KMS-11 (cell line): ENCODE data around the gene CRTAP.

Source experiments
- H2AFZ ChIP-seq: fragments of 200-600 bp; sonication (generic); 2 replicates; pipeline ENCODE4 v1.6.1; 2016; ENCODE audit warnings: antibody characterized with exemption, mixed run types, low read depth
- H3K27ac ChIP-seq: fragments of 200-600 bp; sonication (generic); 2 replicates; pipeline ENCODE4 v1.6.1; 2016; ENCODE audit warnings: mild to moderate bottlenecking, mixed run types
- H3K27me3 ChIP-seq: fragments of 200-600 bp; sonication (generic); 2 replicates; pipeline ENCODE4 v1.6.1; 2017; ENCODE audit warnings: mild to moderate bottlenecking, low read depth, mixed run types, moderate library complexity; ENCODE audit not compliant: insufficient read depth
- H3K36me3 ChIP-seq: fragments of 200-600 bp; sonication (generic); 2 replicates; pipeline ENCODE4 v1.6.1; 2017; ENCODE audit warnings: mild to moderate bottlenecking, mixed run types; ENCODE audit not compliant: insufficient read depth
- H3K4me1 ChIP-seq: fragments of 200-600 bp; sonication (generic); 2 replicates; pipeline ENCODE4 v1.6.1; 2016; ENCODE audit warnings: mild to moderate bottlenecking, low read depth, mixed run types; ENCODE audit not compliant: poor library complexity, severe bottlenecking
- H3K4me2 ChIP-seq: fragments of 200-600 bp; sonication (generic); 2 replicates; pipeline ENCODE4 v1.7.0; 2016; ENCODE audit warnings: mild to moderate bottlenecking, mixed run types
- H3K4me3 ChIP-seq: fragments of 200-600 bp; sonication (generic); IDR thresholded peaks from 2 replicates; pipeline ENCODE4 v1.6.1; 2017; ENCODE audit warnings: low read depth, low read length, mixed read lengths; ENCODE audit not compliant: insufficient read depth
- H3K79me2 ChIP-seq: fragments of 200-600 bp; sonication (generic); 2 replicates; pipeline ENCODE4 v1.6.1; 2016; ENCODE audit warnings: low read depth, mixed run types; ENCODE audit not compliant: insufficient read depth
- H3K9ac ChIP-seq: fragments of 200-600 bp; sonication (generic); 2 replicates; pipeline ENCODE4 v1.6.1; 2016; ENCODE audit warnings: mild to moderate bottlenecking, mixed run types
- H4K20me1 ChIP-seq: fragments of 200-600 bp; sonication (generic); 2 replicates; pipeline ENCODE4 v1.6.1; 2016; ENCODE audit warnings: mild to moderate bottlenecking, mixed run types; ENCODE audit not compliant: insufficient read depth
- CTCF ChIP-seq: fragments of 200-600 bp; sonication (generic); conservative IDR thresholded peaks from 2 replicates; pipeline ENCODE4 v1.6.1; 2017; ENCODE audit warnings: low read depth, mild to moderate bottlenecking, antibody characterized with exemption, low read length, moderate library complexity, mixed read lengths

The CRTAP gene

GRCh38 chr3:33117461-33117860, 3.6 kb downstream of the CRTAP start:
- H3K36me3 ChIP-seq: no peaks in the 10 kb centered on the region
- H3K79me2 ChIP-seq: no peaks in the 10 kb centered on the region
- no peaks in the 10 kb centered on the region for H3K27me3 ChIP-seq
- H4K20me1 ChIP-seq: no peaks in the 10 kb centered on the region
- no peak overlapping the region for H3K4me2 ChIP-seq
- H3K4me1 ChIP-seq: no peaks in the 10 kb centered on the region
- no peak overlapping the region for H2AFZ ChIP-seq
- no peak for TF ChIP-seq CTCF
- H3K9ac ChIP-seq: no peak overlapping the region
- H3K27ac ChIP-seq: no peak overlapping the region
- H3K4me3 ChIP-seq: no peak overlapping the region

GRCh38 chr3:33119891-33120290, 6.1 kb downstream of the CRTAP start:
- Histone ChIP-seq H3K27ac (no peak overlapping the region), H3K27me3 (no peaks in the 10 kb centered on the region), H3K4me2 (no peak overlapping the region), H3K9ac (no peak overlapping the region), H3K4me3 (no peak overlapping the region), H3K79me2 (no peaks in the 10 kb centered on the region), H3K4me1 (no peaks in the 10 kb centered on the region), H3K36me3 (no peaks in the 10 kb centered on the region), H4K20me1 (no peaks in the 10 kb centered on the region), H2AFZ (no peak overlapping the region)
- no peak for TF ChIP-seq CTCF

GRCh38 chr3:33122991-33123390, 9.2 kb downstream of the CRTAP start:
- Histone ChIP-seq H3K4me2 (no peak overlapping the region), H3K9ac (no peak overlapping the region), H3K36me3 (no peaks in the 10 kb centered on the region), H3K79me2 (no peaks in the 10 kb centered on the region), H3K27ac (no peak overlapping the region), H3K4me1 (no peaks in the 10 kb centered on the region), H4K20me1 (no peaks in the 10 kb centered on the region), H2AFZ (no peak overlapping the region), H3K4me3 (no peak overlapping the region), H3K27me3 (no peaks in the 10 kb centered on the region)
- TF ChIP-seq CTCF: no peak

GRCh38 chr3:33124638-33125037, 10.8 kb downstream of the CRTAP start:
- no peak for TF ChIP-seq CTCF
- H3K9ac ChIP-seq: no peak overlapping the region
- no peaks in the 10 kb centered on the region for H4K20me1 ChIP-seq
- H3K4me2 ChIP-seq: no peak overlapping the region
- H3K27me3 ChIP-seq: no peaks in the 10 kb centered on the region
- H3K27ac ChIP-seq: no peak overlapping the region
- H3K4me1 ChIP-seq: no peaks in the 10 kb centered on the region
- H3K36me3 ChIP-seq: no peaks in the 10 kb centered on the region
- H3K79me2 ChIP-seq: no peaks in the 10 kb centered on the region
- H3K4me3 ChIP-seq: no peak overlapping the region
- H2AFZ ChIP-seq: no peak overlapping the region

- Histone ChIP-seq H3K36me3 (no peaks in the 10 kb centered on the region), H2AFZ (no peak overlapping the region), H3K4me2 (no peak overlapping the region), H3K4me1 (no peaks in the 10 kb centered on the region), H3K79me2 (no peaks in the 10 kb centered on the region), H4K20me1 (no peaks in the 10 kb centered on the region), H3K27me3 (no peaks in the 10 kb centered on the region), H3K4me3 (no peak overlapping the region), H3K27ac (no peak overlapping the region), H3K9ac (no peak overlapping the region)
- no peak for TF ChIP-seq CTCF
Observed at GRCh38 chr3:33125840-33126239, 12.0 kb downstream of the CRTAP start.
